HEK293 (cell line): ENCODE data around the gene CEP43.

ENCODE experiments used
- EGR2 ChIP-seq: fragments of 450-650 bp; formaldehyde crosslinking; IDR thresholded peaks from 2 replicates; pipeline ENCODE4 v1.5.1; 2016; ENCODE audit warnings: low read depth, missing biosample characterization, missing genetic modification characterization
- IKZF3 ChIP-seq: fragments of 450-650 bp; IDR thresholded peaks from 2 replicates; pipeline ENCODE4 v1.5.0; 2018; ENCODE audit warnings: missing biosample characterization, mild to moderate bottlenecking, missing genetic modification characterization, moderate library complexity
- KLF1 ChIP-seq: fragments of 450-650 bp; formaldehyde crosslinking; IDR thresholded peaks from 2 replicates; pipeline ENCODE4 v1.5.1; 2016; ENCODE audit warnings: missing biosample characterization, missing genetic modification characterization
- KLF7 ChIP-seq: fragments of 450-650 bp; formaldehyde crosslinking; IDR thresholded peaks from 2 replicates; pipeline ENCODE4 v1.5.1; 2016; ENCODE audit warnings: missing biosample characterization, missing genetic modification characterization, borderline replicate concordance
- KLF8 ChIP-seq: fragments of 450-650 bp; formaldehyde crosslinking; IDR thresholded peaks from 2 replicates; pipeline ENCODE4 v1.5.1; 2016; ENCODE audit warnings: missing biosample characterization, missing genetic modification characterization
- MYNN ChIP-seq: fragments of 450-650 bp; formaldehyde crosslinking; IDR thresholded peaks from 2 replicates; pipeline ENCODE4 v1.5.1; 2016; ENCODE audit warnings: missing biosample characterization, missing genetic modification characterization, borderline replicate concordance
- OSR2 ChIP-seq: fragments of 450-650 bp; formaldehyde crosslinking; IDR thresholded peaks from 2 replicates; pipeline ENCODE4 v1.5.1; 2016; ENCODE audit warnings: missing biosample characterization, missing genetic modification characterization
- SALL2 ChIP-seq: fragments of 450-650 bp; formaldehyde crosslinking; IDR thresholded peaks from 2 replicates; pipeline ENCODE4 v1.5.0; 2017; ENCODE audit warnings: missing biosample characterization, mild to moderate bottlenecking, missing genetic modification characterization, borderline replicate concordance
- SETDB1 ChIP-seq: IDR thresholded peaks from one replicate; pipeline ENCODE4 v1.6.1; 2017; ENCODE audit warnings: mild to moderate bottlenecking, low read length, moderate library complexity, mixed read lengths; ENCODE audit not compliant: insufficient read length
- SP2 ChIP-seq: fragments of 450-650 bp; formaldehyde crosslinking; IDR thresholded peaks from 2 replicates; pipeline ENCODE4 v1.5.1; 2016; ENCODE audit warnings: missing biosample characterization, missing genetic modification characterization
- SP3 ChIP-seq: fragments of 450-650 bp; formaldehyde crosslinking; IDR thresholded peaks from 2 replicates; pipeline ENCODE4 v1.5.1; 2016; ENCODE audit warnings: missing biosample characterization, missing genetic modification characterization
- TRIM28 ChIP-seq: IDR thresholded peaks from 2 replicates; pipeline ENCODE4 v1.6.1; 2011; ENCODE audit warnings: low read length, control low read depth, borderline replicate concordance
- ZBTB21 ChIP-seq: fragments of 450-650 bp; formaldehyde crosslinking; IDR thresholded peaks from 2 replicates; pipeline ENCODE4 v1.5.1; 2017; ENCODE audit warnings: missing biosample characterization, missing genetic modification characterization
- ZFP41 ChIP-seq: fragments of 450-650 bp; formaldehyde crosslinking; IDR thresholded peaks from 2 replicates; pipeline ENCODE4 v1.5.1; 2016; ENCODE audit warnings: missing biosample characterization, missing genetic modification characterization, borderline replicate concordance
- ZIC2 ChIP-seq: fragments of 450-650 bp; formaldehyde crosslinking; IDR thresholded peaks from 2 replicates; pipeline ENCODE4 v1.5.1; 2016; ENCODE audit warnings: missing biosample characterization, missing genetic modification characterization
- ZNF114 ChIP-seq: fragments of 450-650 bp; formaldehyde crosslinking; IDR thresholded peaks from 2 replicates; pipeline ENCODE4 v1.5.0; 2017; ENCODE audit warnings: missing biosample characterization, missing genetic modification characterization
- ZNF155 ChIP-seq: fragments of 450-650 bp; formaldehyde crosslinking; IDR thresholded peaks from 2 replicates; pipeline ENCODE4 v1.5.1; 2016; ENCODE audit warnings: missing biosample characterization, missing genetic modification characterization
- ZNF223 ChIP-seq: fragments of 450-650 bp; formaldehyde crosslinking; IDR thresholded peaks from 2 replicates; pipeline ENCODE4 v1.5.1; 2016; ENCODE audit warnings: missing biosample characterization, missing genetic modification characterization
- ZNF324 ChIP-seq: fragments of 450-650 bp; formaldehyde crosslinking; IDR thresholded peaks from 2 replicates; pipeline ENCODE4 v1.5.1; 2016; ENCODE audit warnings: missing biosample characterization, missing genetic modification characterization
- ZNF473 ChIP-seq: fragments of 450-650 bp; formaldehyde crosslinking; IDR thresholded peaks from 2 replicates; pipeline ENCODE4 v1.5.1; 2017; ENCODE audit warnings: missing biosample characterization, missing genetic modification characterization
- ZNF529 ChIP-seq: fragments of 450-650 bp; formaldehyde crosslinking; IDR thresholded peaks from 2 replicates; pipeline ENCODE4 v1.5.1; 2017; ENCODE audit warnings: missing genetic modification characterization, missing biosample characterization; ENCODE audit not compliant: insufficient replicate concordance
- ZNF555 ChIP-seq: fragments of 450-650 bp; formaldehyde crosslinking; conservative IDR thresholded peaks from 2 replicates; pipeline ENCODE4 v1.5.1; 2017; ENCODE audit warnings: missing biosample characterization, mild to moderate bottlenecking, missing genetic modification characterization, inconsistent platforms
- ZNF560 ChIP-seq: fragments of 450-650 bp; formaldehyde crosslinking; IDR thresholded peaks from 2 replicates; pipeline ENCODE4 v1.5.1; 2017; ENCODE audit warnings: missing biosample characterization, missing genetic modification characterization, borderline replicate concordance
- ZNF571 ChIP-seq: fragments of 450-650 bp; formaldehyde crosslinking; IDR thresholded peaks from 2 replicates; pipeline ENCODE4 v1.5.0; 2017; ENCODE audit warnings: missing biosample characterization, missing genetic modification characterization
- ZNF624 ChIP-seq: fragments of 450-650 bp; formaldehyde crosslinking; IDR thresholded peaks from 2 replicates; pipeline ENCODE4 v1.5.1; 2017; ENCODE audit warnings: missing biosample characterization, missing genetic modification characterization
- ZNF658 ChIP-seq: fragments of 450-650 bp; formaldehyde crosslinking; IDR thresholded peaks from 2 replicates; pipeline ENCODE4; 2016; ENCODE audit warnings: missing biosample characterization, missing genetic modification characterization
- ZNF660 ChIP-seq: fragments of 450-650 bp; IDR thresholded peaks from 2 replicates; pipeline ENCODE4 v1.5.1; 2018; ENCODE audit warnings: missing biosample characterization, mild to moderate bottlenecking, missing genetic modification characterization
- ZNF701 ChIP-seq: fragments of 450-650 bp; formaldehyde crosslinking; IDR thresholded peaks from 2 replicates; pipeline ENCODE4 v1.5.1; 2016; ENCODE audit warnings: missing biosample characterization, missing genetic modification characterization
- ZNF777 ChIP-seq: fragments of 450-650 bp; formaldehyde crosslinking; IDR thresholded peaks from 2 replicates; pipeline ENCODE4 v1.5.1; 2017; ENCODE audit warnings: missing biosample characterization, missing genetic modification characterization, borderline replicate concordance
- ZSCAN23 ChIP-seq: fragments of 450-650 bp; formaldehyde crosslinking; IDR thresholded peaks from 2 replicates; pipeline ENCODE4 v1.5.1; 2016; ENCODE audit warnings: missing biosample characterization, missing genetic modification characterization
- ZSCAN30 ChIP-seq: fragments of 450-650 bp; IDR thresholded peaks from 2 replicates; pipeline ENCODE4 v1.5.1; 2018; ENCODE audit warnings: missing biosample characterization, mild to moderate bottlenecking, missing genetic modification characterization, moderate library complexity
- ZXDB ChIP-seq: fragments of 450-650 bp; formaldehyde crosslinking; IDR thresholded peaks from 2 replicates; pipeline ENCODE4 v1.5.1; 2016; ENCODE audit warnings: missing biosample characterization, missing genetic modification characterization
- TF ChIP-seq, protein P1 (sequence below): fragments of 450-650 bp; formaldehyde crosslinking; IDR thresholded peaks from 2 replicates; pipeline ENCODE4 v1.5.1; 2016; ENCODE audit warnings: missing biosample characterization, missing genetic modification characterization, low read depth
- TF ChIP-seq, protein P2 (sequence below): fragments of 450-650 bp; formaldehyde crosslinking; IDR thresholded peaks from 2 replicates; pipeline ENCODE4 v1.5.1; 2017; ENCODE audit warnings: missing biosample characterization, missing genetic modification characterization
- TF ChIP-seq, protein P3 (sequence below): fragments of 450-650 bp; formaldehyde crosslinking; IDR thresholded peaks from 2 replicates; pipeline ENCODE4 v1.5.1; 2017; ENCODE audit warnings: missing biosample characterization, missing genetic modification characterization
- TF ChIP-seq, protein P4 (sequence below): fragments of 450-650 bp; formaldehyde crosslinking; IDR thresholded peaks from 2 replicates; pipeline ENCODE4 v1.5.1; 2016; ENCODE audit warnings: missing biosample characterization, missing genetic modification characterization

Gene CEP43

DNA sequence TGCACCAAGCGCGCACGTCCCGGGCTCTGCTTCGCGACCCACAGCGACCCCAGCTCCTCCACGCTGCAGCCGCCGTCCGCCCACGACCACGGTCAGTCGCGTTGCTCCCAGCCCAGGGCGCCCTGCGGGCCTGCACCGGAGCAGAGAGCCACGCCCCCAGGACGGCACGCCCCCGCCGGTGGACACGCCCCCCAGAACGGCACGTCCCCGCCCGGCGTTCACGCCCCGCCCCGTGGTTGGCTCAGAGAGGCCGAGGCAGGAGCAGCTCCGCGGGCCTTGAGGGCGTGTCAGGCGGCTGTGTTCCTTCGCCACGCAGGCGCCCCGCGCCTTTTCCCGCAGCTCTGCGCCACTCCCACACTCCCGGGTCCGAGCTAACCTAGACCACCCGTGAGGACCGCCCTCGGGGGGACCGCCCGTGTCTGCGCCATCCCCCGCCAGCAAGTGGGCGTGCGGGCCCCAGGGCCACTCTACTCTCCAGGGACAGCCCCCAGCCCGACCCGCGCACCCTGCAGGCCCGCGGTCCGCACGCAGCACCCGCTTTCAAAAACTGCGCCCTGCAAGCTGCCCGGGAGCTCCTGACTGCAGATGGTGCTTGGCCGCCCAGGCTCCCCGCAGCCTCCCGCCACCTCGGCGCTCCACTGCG lies 42.6 kb upstream of the CEP43 start, which contains the start of gene RNASET2 (continued):
- TF ChIP-seq, protein P1, sequence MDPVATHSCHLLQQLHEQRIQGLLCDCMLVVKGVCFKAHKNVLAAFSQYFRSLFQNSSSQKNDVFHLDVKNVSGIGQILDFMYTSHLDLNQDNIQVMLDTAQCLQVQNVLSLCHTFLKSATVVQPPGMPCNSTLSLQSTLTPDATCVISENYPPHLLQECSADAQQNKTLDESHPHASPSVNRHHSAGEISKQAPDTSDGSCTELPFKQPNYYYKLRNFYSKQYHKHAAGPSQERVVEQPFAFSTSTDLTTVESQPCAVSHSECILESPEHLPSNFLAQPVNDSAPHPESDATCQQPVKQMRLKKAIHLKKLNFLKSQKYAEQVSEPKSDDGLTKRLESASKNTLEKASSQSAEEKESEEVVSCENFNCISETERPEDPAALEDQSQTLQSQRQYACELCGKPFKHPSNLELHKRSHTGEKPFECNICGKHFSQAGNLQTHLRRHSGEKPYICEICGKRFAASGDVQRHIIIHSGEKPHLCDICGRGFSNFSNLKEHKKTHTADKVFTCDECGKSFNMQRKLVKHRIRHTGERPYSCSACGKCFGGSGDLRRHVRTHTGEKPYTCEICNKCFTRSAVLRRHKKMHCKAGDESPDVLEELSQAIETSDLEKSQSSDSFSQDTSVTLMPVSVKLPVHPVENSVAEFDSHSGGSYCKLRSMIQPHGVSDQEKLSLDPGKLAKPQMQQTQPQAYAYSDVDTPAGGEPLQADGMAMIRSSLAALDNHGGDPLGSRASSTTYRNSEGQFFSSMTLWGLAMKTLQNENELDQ (tag by site-specific recombination), result no peak
- TF ChIP-seq MYNN (tag by site-specific recombination) (no peak), ZSCAN30 (tag by site-specific recombination) (peak; percentile 5; the same call in 1 of the 2 replicates), KLF7 (tag by site-specific recombination) (0 out of 2 replicates have a peak, but pooled peaks have one; percentile 38), ZNF624 (no peak), SETDB1 (no peak), KLF8 (tag by site-specific recombination) (peak; percentile 83; the same call in 1 of the 2 replicates), ZBTB21 (tag by site-specific recombination) (no peak), ZNF114 (tag by site-specific recombination) (no peak), ZNF473 (tag by site-specific recombination) (no peak), IKZF3 (tag by site-specific recombination) (no peak), TRIM28 (no peak), ZSCAN23 (no peak), SALL2 (tag by site-specific recombination) (no peak), SP3 (tag by site-specific recombination) (peak; percentile 91), ZNF560 (tag by site-specific recombination) (no peak), ZNF658 (tag by site-specific recombination) (no peak), ZNF701 (tag by site-specific recombination) (no peak), ZNF555 (no peak), ZNF571 (tag by site-specific recombination) (no peak), ZNF777 (0 out of 2 replicates have a peak, but pooled peaks have one; percentile 57), EGR2 (tag by site-specific recombination) (peak; percentile 82), ZIC2 (tag by site-specific recombination) (peak; percentile 90), KLF1 (tag by site-specific recombination) (peak; percentile 72), ZNF155 (no peak), ZXDB (tag by site-specific recombination) (0 out of 2 replicates have a peak, but pooled peaks have one; percentile 6), ZFP41 (tag by site-specific recombination) (no peak), SP2 (peak; percentile 89), ZNF324 (tag by site-specific recombination) (no peak), ZNF529 (tag by site-specific recombination) (no peak), ZNF223 (tag by site-specific recombination) (no peak), ZNF660 (tag by site-specific recombination) (0 out of 2 replicates have a peak, but pooled peaks have one; percentile 37), OSR2 (tag by site-specific recombination) (no peak)
- TF ChIP-seq, protein P2, sequence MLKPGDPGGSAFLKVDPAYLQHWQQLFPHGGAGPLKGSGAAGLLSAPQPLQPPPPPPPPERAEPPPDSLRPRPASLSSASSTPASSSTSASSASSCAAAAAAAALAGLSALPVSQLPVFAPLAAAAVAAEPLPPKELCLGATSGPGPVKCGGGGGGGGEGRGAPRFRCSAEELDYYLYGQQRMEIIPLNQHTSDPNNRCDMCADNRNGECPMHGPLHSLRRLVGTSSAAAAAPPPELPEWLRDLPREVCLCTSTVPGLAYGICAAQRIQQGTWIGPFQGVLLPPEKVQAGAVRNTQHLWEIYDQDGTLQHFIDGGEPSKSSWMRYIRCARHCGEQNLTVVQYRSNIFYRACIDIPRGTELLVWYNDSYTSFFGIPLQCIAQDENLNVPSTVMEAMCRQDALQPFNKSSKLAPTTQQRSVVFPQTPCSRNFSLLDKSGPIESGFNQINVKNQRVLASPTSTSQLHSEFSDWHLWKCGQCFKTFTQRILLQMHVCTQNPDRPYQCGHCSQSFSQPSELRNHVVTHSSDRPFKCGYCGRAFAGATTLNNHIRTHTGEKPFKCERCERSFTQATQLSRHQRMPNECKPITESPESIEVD (tag by site-specific recombination), result no peak
- TF ChIP-seq, protein P3, sequence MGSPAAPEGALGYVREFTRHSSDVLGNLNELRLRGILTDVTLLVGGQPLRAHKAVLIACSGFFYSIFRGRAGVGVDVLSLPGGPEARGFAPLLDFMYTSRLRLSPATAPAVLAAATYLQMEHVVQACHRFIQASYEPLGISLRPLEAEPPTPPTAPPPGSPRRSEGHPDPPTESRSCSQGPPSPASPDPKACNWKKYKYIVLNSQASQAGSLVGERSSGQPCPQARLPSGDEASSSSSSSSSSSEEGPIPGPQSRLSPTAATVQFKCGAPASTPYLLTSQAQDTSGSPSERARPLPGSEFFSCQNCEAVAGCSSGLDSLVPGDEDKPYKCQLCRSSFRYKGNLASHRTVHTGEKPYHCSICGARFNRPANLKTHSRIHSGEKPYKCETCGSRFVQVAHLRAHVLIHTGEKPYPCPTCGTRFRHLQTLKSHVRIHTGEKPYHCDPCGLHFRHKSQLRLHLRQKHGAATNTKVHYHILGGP (tag by site-specific recombination), result no peak
- TF ChIP-seq, protein P4, sequence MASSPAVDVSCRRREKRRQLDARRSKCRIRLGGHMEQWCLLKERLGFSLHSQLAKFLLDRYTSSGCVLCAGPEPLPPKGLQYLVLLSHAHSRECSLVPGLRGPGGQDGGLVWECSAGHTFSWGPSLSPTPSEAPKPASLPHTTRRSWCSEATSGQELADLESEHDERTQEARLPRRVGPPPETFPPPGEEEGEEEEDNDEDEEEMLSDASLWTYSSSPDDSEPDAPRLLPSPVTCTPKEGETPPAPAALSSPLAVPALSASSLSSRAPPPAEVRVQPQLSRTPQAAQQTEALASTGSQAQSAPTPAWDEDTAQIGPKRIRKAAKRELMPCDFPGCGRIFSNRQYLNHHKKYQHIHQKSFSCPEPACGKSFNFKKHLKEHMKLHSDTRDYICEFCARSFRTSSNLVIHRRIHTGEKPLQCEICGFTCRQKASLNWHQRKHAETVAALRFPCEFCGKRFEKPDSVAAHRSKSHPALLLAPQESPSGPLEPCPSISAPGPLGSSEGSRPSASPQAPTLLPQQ, result no peak
